ENCODE results near the gene UQCR10.
"Not testable (repeated sequence)": the region's sequence is repeated elsewhere in the genome, so short reads cannot be mapped to it uniquely, and the experiment has no call there.

The UQCR10 gene

GRCh38 chr22:29737251-29738117 is 29.7 kb upstream of the UQCR10 start:
- no peak for FAIRE-seq

GRCh38 chr22:29738118-29738815 is 28.9 kb upstream of the UQCR10 start:
- FAIRE-seq, result no peak

GRCh38 chr22:29739346-29739875 is 27.8 kb upstream of the UQCR10 start:
- no peak for FAIRE-seq

DNA sequence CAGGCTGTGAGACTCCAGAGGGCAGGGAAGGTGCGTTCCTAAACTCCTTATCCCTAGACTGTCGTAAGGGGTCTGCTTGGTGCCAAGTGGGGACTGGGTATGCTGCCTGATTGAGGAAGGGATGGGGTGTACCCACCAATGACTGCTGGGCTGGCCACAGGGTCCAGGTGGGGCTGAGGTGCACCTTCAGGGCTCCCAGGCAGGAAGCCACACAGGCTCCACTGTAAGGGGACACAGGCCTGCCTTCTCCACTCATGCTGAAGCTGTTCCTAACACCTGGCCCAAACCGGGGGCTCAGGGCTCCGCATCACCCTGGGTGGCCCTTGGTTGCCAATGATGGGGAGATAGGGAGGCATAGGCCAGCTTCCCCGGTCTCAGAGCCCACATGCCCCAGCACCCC is 27.0 kb upstream of the UQCR10 start:
- no peak for FAIRE-seq

- no peak for FAIRE-seq
These were observed 25.2 kb upstream of the UQCR10 start for GRCh38 chr22:29741926-29742325.

GRCh38 chr22:29742326-29742725 is 24.8 kb upstream of the UQCR10 start:
- no peak for FAIRE-seq

DNA sequence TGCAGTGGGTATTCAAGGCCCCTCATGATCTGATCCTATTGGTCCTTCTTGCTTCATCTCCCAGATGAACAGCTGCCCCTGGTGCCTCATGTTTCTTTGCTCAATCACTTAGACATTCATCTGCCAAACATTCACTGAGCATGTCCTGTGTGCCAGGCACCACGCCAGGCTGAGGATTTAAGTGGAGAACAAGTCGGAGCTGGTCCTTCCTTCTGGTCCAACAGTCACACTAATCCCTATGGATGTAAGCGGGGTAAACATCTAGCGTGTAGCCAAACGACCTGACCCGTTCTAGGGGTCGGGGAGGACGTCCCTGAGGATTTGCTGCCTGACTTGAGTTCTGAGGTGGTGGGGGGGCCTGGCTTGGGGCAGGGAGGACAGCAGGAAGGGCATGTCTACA is 22.3 kb upstream of the UQCR10 start:
- FAIRE-seq, result no peak

GRCh38 chr22:29747832-29748231 is 19.3 kb upstream of the UQCR10 start:
- no peak for FAIRE-seq

GRCh38 chr22:29748248-29748893 is 18.8 kb upstream of the UQCR10 start:
- FAIRE-seq, result no peak

- FAIRE-seq, result no peak
These were observed 17.1 kb upstream of the UQCR10 start for GRCh38 chr22:29750029-29750428.

DNA sequence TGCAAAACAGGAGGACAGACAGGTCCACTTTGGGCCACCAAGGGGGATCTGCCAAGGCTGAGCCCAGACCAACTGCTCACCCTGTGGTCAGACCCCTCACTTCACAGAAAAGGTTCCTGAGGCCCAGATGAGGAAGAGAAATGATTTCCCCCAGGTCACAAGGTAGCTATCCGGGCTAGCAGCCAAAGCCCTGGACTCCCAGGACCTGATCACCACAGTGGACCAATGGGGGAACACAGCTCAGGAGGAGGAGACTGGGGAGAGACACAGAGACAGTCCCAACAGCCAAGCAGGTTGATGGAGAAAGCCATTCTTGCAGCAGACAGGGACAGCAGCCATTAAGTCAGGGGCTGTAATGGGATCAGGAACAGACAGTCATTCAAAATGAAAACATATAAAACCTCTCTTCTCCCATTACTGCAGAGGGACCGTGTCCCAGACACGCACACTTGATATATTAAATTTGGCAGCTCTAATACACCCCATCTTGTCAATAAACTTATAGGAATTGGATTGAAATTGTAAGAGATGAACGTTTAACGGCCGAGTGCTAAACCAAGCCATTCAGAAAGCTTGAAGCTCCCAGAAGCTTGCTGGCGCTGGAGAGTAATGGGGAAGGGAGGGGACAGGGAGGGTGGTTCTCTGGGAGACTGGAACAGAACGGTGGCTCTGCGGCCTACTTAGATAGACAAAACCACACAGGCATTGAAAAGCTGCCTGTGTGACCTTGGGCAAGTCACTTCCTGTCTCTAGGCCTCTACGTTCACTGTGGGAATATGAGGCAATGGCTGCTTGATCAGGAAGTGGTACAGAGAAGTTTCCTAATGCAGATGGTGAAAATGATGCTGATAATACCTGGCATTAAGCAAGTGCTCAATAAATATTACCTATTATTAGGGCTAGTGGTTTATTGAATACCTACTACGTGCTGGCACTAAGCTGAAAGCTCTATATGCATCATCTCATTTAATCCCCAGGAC is 16.3 kb upstream of the UQCR10 start:
- FAIRE-seq, result no peak

DNA sequence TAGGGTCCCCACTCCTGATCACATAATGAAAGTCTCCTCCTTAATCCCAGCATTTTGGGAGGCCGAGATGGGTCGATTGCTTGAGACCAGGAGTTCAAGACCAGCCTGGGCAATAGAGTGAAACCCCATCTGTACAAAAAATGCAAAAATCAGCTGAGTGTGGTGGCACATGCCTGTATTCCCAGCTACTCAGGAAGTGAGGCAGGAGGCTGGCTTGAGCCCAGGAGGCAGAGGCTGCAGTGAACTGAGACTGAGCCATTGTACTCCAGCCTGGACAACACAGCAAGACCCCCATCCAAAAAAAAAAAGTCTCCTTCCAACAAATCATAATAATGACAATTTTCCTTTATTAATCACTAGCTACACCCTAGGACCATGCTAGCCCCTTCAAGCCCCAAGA is 15.5 kb upstream of the UQCR10 start:
- FAIRE-seq, result no peak

GRCh38 chr22:29753808-29754657 is 13.1 kb upstream of the UQCR10 start:
- FAIRE-seq, result no peak

DNA sequence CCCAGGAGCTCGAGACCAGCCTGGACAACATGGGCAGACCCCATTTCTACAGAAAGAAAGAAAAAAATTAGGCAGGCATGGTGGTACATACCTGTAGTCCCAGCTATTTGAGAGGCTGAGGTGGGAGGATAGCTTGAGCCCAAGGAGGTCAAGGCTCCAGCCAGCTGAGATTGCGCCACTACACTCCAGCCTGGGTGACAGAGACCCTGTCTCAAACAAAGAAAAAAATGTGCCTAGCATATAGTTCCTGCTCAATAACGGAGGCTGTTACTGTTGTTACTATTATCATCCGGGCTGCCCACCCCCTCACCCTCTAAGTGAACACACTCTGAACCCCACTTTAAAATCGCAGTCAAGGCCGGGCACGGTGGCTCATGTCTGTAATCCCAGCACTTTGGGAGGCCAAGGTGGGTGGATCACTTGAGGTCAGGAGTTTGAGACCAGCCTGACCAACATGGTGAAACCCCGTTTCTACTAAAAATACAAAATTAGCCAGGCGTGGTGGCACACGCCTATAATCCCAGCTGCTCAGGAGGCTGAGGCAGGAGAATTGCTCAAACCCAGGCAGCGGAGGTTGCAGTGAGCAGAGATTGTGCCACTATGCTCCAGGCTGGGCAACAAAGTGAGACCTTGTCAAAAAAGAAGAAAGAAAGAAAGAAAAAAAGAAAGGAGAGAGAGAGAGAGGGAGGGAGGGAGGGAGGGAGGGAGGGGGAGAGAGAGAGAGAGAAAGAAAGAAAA is 12.3 kb upstream of the UQCR10 start:
- FAIRE-seq, result not testable (repeated sequence)

- no peak for FAIRE-seq
These were observed 11.3 kb upstream of the UQCR10 start for GRCh38 chr22:29755889-29756288.

GRCh38 chr22:29756341-29756740 is 10.8 kb upstream of the UQCR10 start:
- no peak for FAIRE-seq

GRCh38 chr22:29757096-29757495 is 10.1 kb upstream of the UQCR10 start:
- no peak for FAIRE-seq

GRCh38 chr22:29758068-29758622 is 9.0 kb upstream of the UQCR10 start:
- no peak for FAIRE-seq

DNA sequence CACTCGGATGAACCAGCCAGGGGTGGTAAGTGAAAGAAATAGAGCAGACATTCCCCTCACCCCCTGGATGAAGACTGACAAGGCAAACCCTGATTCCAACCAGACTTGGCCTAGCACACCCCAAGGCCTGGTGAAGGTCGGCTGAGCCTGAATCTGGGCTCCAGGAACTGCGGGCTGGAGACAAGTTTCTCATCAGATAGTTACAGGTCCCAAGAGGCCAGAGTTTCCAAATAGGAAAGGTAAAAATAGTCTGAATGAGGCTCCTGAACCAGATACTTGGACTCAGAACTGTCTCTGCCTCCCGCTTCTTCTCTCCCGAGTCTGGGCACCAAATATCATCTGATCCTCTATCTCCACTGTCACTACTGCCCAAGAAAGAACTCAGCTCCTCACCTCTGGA is 8.2 kb upstream of the UQCR10 start:
- no peak for FAIRE-seq

DNA sequence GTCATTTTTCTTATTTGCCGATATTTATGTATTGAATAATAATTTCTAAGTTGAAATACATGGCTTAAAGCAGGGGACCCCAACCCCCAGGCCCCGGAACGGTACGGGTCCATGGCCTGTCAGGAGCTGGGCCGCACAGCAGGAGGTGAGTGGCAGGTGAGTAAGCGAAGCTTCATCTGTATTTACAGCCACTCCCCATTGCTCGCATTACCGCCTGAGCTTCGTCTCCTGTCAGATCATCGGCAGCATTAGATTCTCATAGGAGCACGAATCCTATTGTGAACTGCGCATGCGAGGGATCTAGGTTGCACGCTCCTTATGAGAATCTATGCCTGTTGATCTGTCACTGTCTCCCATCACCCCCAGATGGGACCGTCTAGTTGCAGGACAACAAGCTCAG is 4.9 kb upstream of the UQCR10 start:
- FAIRE-seq, result no peak
